Trophoblast cell (in vitro differentiated cells and primary cell): ENCODE results near the gene NUP88.

ENCODE experiments used
- DNase-seq, 2 donors: peaks; one replicate each; pipeline ENCODE4 v3.0.0-alpha.2; 2016
- H2AFZ ChIP-seq: 2 replicates; pipeline ENCODE4 v1.6.1; 2013; ENCODE audit warnings: low read length, moderate library complexity, mild to moderate bottlenecking; ENCODE audit not compliant: insufficient read depth, poor library complexity
- H2AK5ac ChIP-seq: 2 replicates; pipeline ENCODE4 v1.6.1; 2013; ENCODE audit warnings: mild to moderate bottlenecking, low read length
- H2BK120ac ChIP-seq: 2 replicates; pipeline ENCODE4 v1.6.1; 2013; ENCODE audit warnings: low read length, mild to moderate bottlenecking, moderate library complexity; ENCODE audit not compliant: insufficient read depth, poor library complexity
- H2BK12ac ChIP-seq: 2 replicates; pipeline ENCODE4 v1.6.1; 2013; ENCODE audit warnings: mild to moderate bottlenecking, low read length, moderate library complexity
- H2BK5ac ChIP-seq: 2 replicates; pipeline ENCODE4 v1.6.1; 2013; ENCODE audit warnings: low read length, low read depth, moderate library complexity, mild to moderate bottlenecking; ENCODE audit not compliant: poor library complexity
- H3K14ac ChIP-seq: 2 replicates; pipeline ENCODE4 v1.6.1; 2013; ENCODE audit warnings: mild to moderate bottlenecking, low read length
- H3K18ac ChIP-seq: 2 replicates; pipeline ENCODE4 v1.6.1; 2013; ENCODE audit warnings: mild to moderate bottlenecking, low read length
- H3K23ac ChIP-seq: 2 replicates; pipeline ENCODE4 v1.6.1; 2013; ENCODE audit warnings: low read length
- H3K27ac ChIP-seq: 2 replicates; pipeline ENCODE4 v1.5.1; 2013; ENCODE audit warnings: low read depth, mild to moderate bottlenecking, inconsistent platforms, low read length, moderate library complexity
- H3K27me3 ChIP-seq: 2 replicates; pipeline ENCODE4 v1.6.1; 2013; ENCODE audit warnings: inconsistent platforms, mild to moderate bottlenecking, low read length, moderate library complexity; ENCODE audit not compliant: insufficient read depth
- H3K36me3 ChIP-seq, 2 experiments: 1 replicate in 1 of 2; 2 replicates in 1 of 2; pipeline ENCODE4 v1.6.1; 2013; ENCODE audit warnings: low read length in 2 of 2, mild to moderate bottlenecking in 2 of 2, moderate library complexity in 1 of 2; ENCODE audit not compliant: insufficient read depth in 2 of 2, control insufficient read depth in 1 of 2
- H3K4ac ChIP-seq: 2 replicates; pipeline ENCODE4 v1.6.1; 2013; ENCODE audit warnings: low read depth, mild to moderate bottlenecking, low read length, moderate library complexity
- H3K4me1 ChIP-seq, 2 experiments: 1 replicate in 1 of 2; 2 replicates in 1 of 2; pipeline ENCODE4 v1.6.1; 2013; ENCODE audit warnings: low read length in 2 of 2, mild to moderate bottlenecking in 2 of 2, moderate library complexity in 1 of 2; ENCODE audit not compliant: insufficient read depth in 2 of 2, control insufficient read depth in 1 of 2
- H3K4me2 ChIP-seq: 2 replicates; pipeline ENCODE4 v1.6.1; 2013; ENCODE audit warnings: inconsistent platforms, mild to moderate bottlenecking, low read length, moderate library complexity
- H3K4me3 ChIP-seq: 2 replicates; pipeline ENCODE4 v1.5.1; 2013; ENCODE audit warnings: mild to moderate bottlenecking, low read depth, low read length, inconsistent platforms
- H3K79me1 ChIP-seq: one replicate; pipeline ENCODE4 v1.6.1; 2013; ENCODE audit warnings: low read length
- H3K79me2 ChIP-seq: 2 replicates; pipeline ENCODE4 v1.6.1; 2013; ENCODE audit warnings: low read length, mild to moderate bottlenecking; ENCODE audit not compliant: control insufficient read depth, insufficient read depth, poor library complexity
- H3K9ac ChIP-seq: 2 replicates; pipeline ENCODE4 v1.6.1; 2013; ENCODE audit warnings: mild to moderate bottlenecking, low read length
- H3K9me3 ChIP-seq: 2 replicates; pipeline ENCODE4 v1.6.1; 2013; ENCODE audit warnings: low read depth, mild to moderate bottlenecking, control low read depth, inconsistent platforms, low read length; ENCODE audit not compliant: insufficient read depth
- H4K12ac ChIP-seq: 2 replicates; pipeline ENCODE4 v1.6.1; 2013; ENCODE audit warnings: low read depth, mild to moderate bottlenecking, low read length, moderate library complexity
- H4K8ac ChIP-seq: 2 replicates; pipeline ENCODE4 v1.6.1; 2013; ENCODE audit warnings: low read depth, mild to moderate bottlenecking, low read length, moderate library complexity
- H4K91ac ChIP-seq: one replicate; pipeline ENCODE4 v1.6.1; 2013; ENCODE audit warnings: low read depth, mild to moderate bottlenecking, low read length, moderate library complexity
- WGBS: extraction: QIAGEN DNeasy Blood & Tissue Kit; methylation state at CpG from one replicate; pipeline ENCODE4 v1.1.7; 2013; ENCODE audit warnings: missing lambda C conversion rate; ENCODE audit not compliant: insufficient read length, insufficient coverage; ENCODE audit errors: extremely low coverage; 5-methylcytosine and 5-hydroxymethylcytosine counted together

Gene NUP88

DNA sequence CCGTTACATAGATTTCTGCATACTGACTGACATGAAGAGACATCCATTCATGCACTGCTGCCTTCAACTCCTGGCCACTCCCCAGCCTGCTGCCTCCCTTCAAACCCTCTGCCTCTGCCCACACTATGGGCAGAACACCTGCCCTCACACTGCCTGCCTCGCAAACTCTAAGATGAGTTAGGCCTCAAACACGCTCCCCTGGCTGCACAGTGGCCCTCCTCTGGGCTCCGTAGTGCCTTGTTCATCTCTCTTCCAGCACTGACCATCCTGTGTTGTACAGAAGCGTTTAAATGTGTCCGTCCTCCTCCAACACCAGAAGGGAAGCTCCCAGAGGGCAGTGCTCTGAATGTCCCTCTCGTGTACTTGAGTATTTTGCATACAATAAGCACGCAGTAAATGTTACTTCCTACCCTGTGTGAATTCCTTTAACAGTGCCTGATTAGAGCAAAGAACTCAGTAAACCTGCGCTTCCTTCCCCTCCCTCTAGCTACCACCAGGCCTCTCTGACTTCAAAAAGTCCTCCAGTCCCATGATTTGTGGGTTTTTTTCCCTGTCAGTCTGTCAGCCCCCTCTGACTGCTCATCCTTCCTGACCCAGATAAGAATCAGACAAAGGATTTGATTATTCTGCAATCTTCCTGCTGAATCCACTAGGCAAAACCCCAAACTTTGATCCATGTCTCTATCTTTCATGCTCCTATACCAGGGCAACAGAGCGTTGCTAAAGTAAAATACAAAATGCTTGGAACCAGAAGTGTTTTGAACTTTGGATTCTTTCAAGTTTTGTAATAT, 45.5 kb upstream of the NUP88 start:
- no peak overlapping the region for H3K4me3 ChIP-seq
- no peak overlapping the region for H2AFZ ChIP-seq
- H3K79me1 ChIP-seq = peaks cover 3% of the 10 kb centered on the region
- peaks cover 4% of the 10 kb centered on the region in 2 experiments for H3K4me1 ChIP-seq
- H3K4ac ChIP-seq = peak overlapping the region; percentile 54
- no CpG with 5 or more reads among the region's 10 CpGs for WGBS
- H3K23ac ChIP-seq = no peak overlapping the region
- H3K9me3 ChIP-seq = no peaks in the 10 kb centered on the region
- H3K14ac ChIP-seq = no peak overlapping the region
- H4K12ac ChIP-seq = no peak overlapping the region
- H4K91ac ChIP-seq = no peak overlapping the region
- no peak overlapping the region for H3K9ac ChIP-seq
- H3K27me3 ChIP-seq = no peaks in the 10 kb centered on the region
- no peak overlapping the region for H3K4me2 ChIP-seq
- H2AK5ac ChIP-seq = no peak overlapping the region
- H3K79me2 ChIP-seq = peaks cover 10% of the 10 kb centered on the region
- no peak overlapping the region for H2BK5ac ChIP-seq
- H2BK12ac ChIP-seq = no peak overlapping the region
- no peak overlapping the region for H3K27ac ChIP-seq
- H3K36me3 ChIP-seq = peaks cover 7 to 9% of the 10 kb centered on the region in 2 experiments
- no peak overlapping the region for H3K18ac ChIP-seq
- no peak overlapping the region for H4K8ac ChIP-seq
- no peak for DNase-seq
- H2BK120ac ChIP-seq = no peak overlapping the region

GRCh38 chr17:5446786-5447185, 27.3 kb upstream of the NUP88 start:
- Histone ChIP-seq H3K27me3 (no peaks in the 10 kb centered on the region), H2BK120ac (no peak overlapping the region), H3K4me1 (no peaks in the 10 kb centered on the region), H3K79me1 (no peaks in the 10 kb centered on the region), H3K18ac (no peak overlapping the region), H4K12ac (no peak overlapping the region), H3K4me3 (no peak overlapping the region), H3K23ac (peak overlapping the region; percentile 49), H2BK12ac (no peak overlapping the region), H3K14ac (no peak overlapping the region), H3K4me2 (no peak overlapping the region), H3K9ac (no peak overlapping the region), H4K8ac (no peak overlapping the region), H2AFZ (no peak overlapping the region), H4K91ac (no peak overlapping the region), H3K4ac (no peak overlapping the region), H3K79me2 (no peaks in the 10 kb centered on the region), H2BK5ac (no peak overlapping the region), H3K9me3 (no peaks in the 10 kb centered on the region), H3K27ac (no peak overlapping the region), H2AK5ac (no peak overlapping the region), H3K36me3 (peaks cover 25 to 42% of the 10 kb centered on the region in 2 experiments)
- no peak for DNase-seq
- no CpG with 5 or more reads among the region's 8 CpGs for WGBS

- Histone ChIP-seq H2BK12ac (no peak overlapping the region), H4K91ac (no peak overlapping the region), H3K14ac (no peak overlapping the region), H3K36me3 (peaks cover 17 to 35% of the 10 kb centered on the region in 2 experiments), H4K12ac (no peak overlapping the region), H3K9ac (no peak overlapping the region), H3K9me3 (no peaks in the 10 kb centered on the region), H2BK5ac (no peak overlapping the region), H3K18ac (no peak overlapping the region), H2BK120ac (no peak overlapping the region), H3K27me3 (no peaks in the 10 kb centered on the region), H3K79me1 (no peaks in the 10 kb centered on the region), H2AK5ac (no peak overlapping the region), H2AFZ (no peak overlapping the region), H3K23ac (no peak overlapping the region), H3K4ac (no peak overlapping the region), H3K4me2 (no peak overlapping the region), H3K4me1 (no peaks in the 10 kb centered on the region), H3K4me3 (no peak overlapping the region), H4K8ac (no peak overlapping the region), H3K27ac (no peak overlapping the region), H3K79me2 (no peaks in the 10 kb centered on the region)
- WGBS = no CpG with 5 or more reads among the region's 22 CpGs
- DNase-seq = no peak
Observed at GRCh38 chr17:5444209-5444608, 24.7 kb upstream of the NUP88 start.

DNA sequence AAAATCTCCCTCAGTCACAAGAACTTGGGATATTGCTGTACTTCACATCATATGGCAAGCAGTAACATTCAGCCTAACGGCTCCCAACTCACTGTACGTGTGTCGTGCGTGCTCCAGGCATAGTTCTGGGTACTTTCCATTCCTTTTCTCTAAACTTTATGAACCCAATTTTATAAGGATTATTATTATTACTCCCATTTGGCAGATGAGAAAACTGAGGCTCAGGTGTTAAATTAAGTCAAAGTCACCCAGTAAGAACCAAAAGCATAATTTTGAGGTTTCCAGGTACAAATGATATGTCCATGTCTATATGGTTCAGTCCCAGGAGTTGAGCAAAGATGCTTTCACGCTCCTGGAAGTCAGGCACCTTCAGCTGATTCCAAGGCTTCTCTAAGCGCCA, 24.3 kb upstream of the NUP88 start:
- no peak overlapping the region for H3K4me3 ChIP-seq
- H3K14ac ChIP-seq = no peak overlapping the region
- H2AFZ ChIP-seq = no peak overlapping the region
- no peak overlapping the region for H2BK5ac ChIP-seq
- no CpG with 5 or more reads among the region's 6 CpGs for WGBS
- no peak overlapping the region for H2AK5ac ChIP-seq
- H3K79me1 ChIP-seq = peaks cover 2% of the 10 kb centered on the region
- no peak overlapping the region for H2BK120ac ChIP-seq
- no peak overlapping the region for H4K91ac ChIP-seq
- H3K9me3 ChIP-seq = no peaks in the 10 kb centered on the region
- H3K36me3 ChIP-seq = peaks cover 16 to 34% of the 10 kb centered on the region in 2 experiments
- DNase-seq = no peak
- H3K23ac ChIP-seq = no peak overlapping the region
- H4K12ac ChIP-seq = no peak overlapping the region
- no peaks in the 10 kb centered on the region for H3K4me1 ChIP-seq
- H3K4me2 ChIP-seq = no peak overlapping the region
- H3K79me2 ChIP-seq = peaks cover 2% of the 10 kb centered on the region
- no peak overlapping the region for H4K8ac ChIP-seq
- H3K27ac ChIP-seq = no peak overlapping the region
- H2BK12ac ChIP-seq = no peak overlapping the region
- H3K9ac ChIP-seq = no peak overlapping the region
- H3K27me3 ChIP-seq = no peaks in the 10 kb centered on the region
- H3K18ac ChIP-seq = no peak overlapping the region
- H3K4ac ChIP-seq = no peak overlapping the region
